Stimulated activated CD8-positive, alpha-beta memory T cell treated with anti-CD3 and anti-CD28 coated beads, Interleukin-12 subunit alpha, Interleukin-12 subunit beta, amount 100 ng/mL, for 24 hours (primary cell): Measurements from ENCODE around the gene PRKCE.

Experiments
- DNase-seq: peaks from one replicate; pipeline ENCODE4 v3.0.0-alpha.2; 2020; ENCODE audit errors: extremely low read depth

The PRKCE gene

DNA sequence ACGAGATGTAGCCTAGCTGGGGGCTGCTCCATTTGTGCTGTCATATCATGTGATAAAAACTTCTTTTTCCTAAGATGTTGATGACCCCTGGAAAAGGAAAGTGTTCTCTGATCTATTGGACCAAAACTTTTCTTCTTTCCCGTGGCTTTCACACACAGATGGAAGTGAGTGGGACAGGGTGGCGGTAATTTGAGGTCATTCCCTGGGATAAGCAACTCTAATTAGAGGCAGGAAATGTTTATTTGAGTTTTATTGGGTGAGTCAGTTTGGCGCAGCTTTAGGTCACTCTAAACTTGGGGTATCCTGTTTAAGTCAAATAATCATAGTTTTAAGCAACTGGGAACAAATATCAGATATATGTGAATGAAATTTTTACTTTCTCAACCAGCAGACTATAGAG is 424.8 kb downstream of the PRKCE start:
- DNase-seq = no peak

DNA sequence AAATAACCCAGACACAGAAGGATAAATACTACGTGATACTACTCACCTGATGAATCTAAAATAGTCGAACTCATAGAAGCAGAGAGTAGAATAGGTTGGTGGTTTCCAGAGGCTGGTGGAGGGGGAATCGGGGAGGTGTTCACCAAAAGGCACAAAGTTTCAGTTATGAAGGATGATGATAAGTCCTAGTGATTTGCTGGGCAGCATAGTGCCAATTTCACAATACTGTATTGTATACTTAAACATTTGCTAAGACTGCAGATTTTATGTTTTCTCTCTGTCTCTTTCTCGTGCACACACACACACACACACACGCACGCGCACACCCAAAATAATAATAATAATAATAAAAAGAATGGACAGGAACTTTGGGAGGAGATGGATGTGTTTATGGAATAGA is 425.4 kb downstream of the PRKCE start:
- no peak for DNase-seq

DNA sequence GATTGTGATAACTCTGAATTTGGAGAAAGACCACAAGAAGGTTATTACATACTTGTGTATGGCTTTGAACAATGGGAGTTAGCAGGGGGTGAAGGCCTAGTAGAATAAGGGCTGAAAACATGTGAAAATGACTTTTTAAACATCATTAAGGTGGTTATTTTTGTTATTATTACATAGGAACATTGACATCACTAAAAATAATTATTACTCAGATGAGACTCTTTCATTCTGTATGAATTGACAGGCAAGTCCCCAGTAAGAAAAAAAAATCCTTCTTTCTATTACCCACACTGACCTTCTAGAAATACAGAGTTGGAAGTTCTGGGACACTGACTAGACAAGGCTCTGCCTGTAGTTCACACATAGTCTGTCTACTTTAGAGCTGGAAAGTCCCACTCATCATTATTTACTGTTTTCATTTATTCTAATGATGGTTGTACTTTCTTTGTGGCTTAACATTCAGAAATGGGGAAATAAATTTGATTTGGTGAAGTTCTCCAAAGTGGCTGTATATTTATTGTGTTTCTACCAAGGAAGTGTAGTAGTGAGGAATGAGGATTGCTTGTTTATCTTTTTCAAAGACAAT is 426.1 kb downstream of the PRKCE start:
- DNase-seq = no peak

DNA sequence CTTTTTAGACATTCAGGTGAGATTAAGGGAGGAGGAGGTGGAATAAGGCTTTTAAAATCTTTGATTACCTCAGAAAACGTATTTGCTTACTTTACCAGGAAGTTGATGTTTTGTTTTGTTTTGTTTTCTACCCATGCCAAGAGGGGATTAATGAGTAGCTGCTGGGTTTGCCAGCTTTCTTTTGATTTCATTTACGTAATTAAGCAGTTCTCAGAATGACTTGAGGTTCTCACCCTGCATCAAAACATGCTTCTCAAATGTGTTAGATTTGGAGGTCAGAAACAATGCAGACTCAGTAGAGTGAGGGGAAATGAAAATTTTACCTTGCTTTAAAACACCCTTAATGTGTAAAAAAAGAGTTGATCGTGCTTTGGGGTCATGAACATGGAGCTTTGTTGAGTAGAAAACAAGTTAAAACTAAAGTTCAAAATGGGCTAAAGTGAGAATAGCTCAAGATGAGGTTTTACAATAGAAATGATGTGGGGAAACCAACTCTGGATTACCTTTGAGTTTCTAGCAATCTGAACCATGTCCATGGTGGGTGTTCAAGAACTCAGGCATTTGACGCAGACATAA is 428.6 kb downstream of the PRKCE start:
- no peak for DNase-seq

DNA sequence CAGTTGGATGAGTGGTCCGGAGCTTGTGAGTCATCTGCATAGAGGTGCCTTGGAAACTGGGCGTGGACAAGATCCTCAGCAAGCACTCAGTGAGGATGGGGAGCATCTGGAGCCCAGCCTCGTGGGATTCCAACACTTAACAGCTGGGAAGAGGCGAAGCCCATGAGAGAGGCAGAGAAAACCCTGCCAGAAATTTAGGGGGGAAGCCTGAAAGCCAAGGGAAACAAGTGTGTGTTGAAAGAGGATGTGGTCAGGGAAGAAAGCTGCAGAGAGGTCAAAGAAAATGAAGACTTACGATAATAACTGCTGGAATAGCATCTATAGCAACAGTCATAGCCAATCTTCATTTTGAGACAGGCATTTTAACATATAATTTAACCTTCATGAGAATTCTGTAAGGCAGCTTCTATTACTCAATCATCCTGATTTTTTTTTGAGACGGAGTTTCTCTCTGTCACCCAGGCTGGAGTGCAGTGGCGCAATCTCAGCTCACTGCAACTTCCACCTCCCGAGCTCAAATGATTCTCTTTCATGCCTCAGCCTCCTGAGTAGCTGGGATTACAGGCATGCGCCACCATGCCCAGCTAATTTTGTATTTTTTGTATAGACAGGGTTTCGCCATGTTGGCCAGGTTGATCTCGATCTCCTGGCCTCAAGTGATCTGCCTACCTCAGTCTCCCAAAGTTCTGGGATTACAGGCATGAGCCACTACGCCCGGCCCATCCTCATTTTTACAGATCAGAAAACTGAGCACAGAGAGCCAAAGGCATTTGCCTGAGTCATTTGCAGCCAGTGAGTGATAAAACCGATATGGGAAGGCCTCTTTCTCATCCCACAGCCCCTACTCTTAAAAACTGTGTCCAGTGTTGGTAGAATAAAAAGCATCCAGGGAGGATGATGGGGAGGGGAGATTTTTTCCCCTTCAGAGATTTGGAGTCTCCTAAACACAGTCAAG is 431.3 kb downstream of the PRKCE start:
- DNase-seq = no peak

DNA sequence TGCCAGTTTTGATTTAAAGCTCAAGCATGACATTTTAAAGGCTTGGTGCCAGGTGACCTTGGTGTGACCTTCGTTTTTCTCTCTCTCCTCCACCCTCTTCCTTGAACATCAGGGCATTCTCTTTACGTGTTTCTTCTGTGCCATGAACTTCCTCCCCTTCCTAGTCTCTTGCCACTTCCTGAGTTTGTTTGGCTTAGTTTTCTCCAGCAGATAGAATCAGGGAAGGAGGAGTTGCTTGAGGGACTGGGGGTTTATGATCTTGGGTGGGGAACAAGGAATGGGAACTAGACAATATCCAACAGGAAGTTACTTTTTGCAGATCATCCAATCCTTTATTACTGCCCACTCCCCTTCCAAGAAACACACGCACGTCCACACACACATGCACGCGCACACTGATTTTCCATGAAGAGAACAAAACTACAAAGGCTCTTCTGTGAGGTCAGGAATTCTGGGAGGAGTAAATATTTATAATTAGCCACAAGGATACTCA is 435.1 kb downstream of the PRKCE start:
- DNase-seq = no peak

DNA sequence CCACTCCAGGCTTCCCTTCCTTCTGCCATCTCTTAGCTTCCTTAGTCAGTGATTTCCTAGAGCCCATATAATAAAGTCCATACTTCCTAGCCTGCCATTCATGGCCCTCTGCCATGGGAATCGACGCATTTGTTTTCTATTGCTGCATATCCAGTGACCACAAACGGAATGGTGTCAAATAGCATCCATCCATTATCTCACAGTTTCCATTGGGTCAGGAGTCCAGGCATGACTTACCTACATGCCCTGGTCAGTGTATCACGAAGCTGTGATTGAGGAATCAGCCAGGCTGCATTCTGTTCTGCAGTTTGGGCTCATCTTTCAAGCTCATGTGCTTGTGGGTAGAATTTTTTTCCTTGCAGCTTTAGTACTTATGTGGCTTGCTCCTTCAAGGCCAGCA is 436.0 kb downstream of the PRKCE start:
- no peak for DNase-seq

DNA sequence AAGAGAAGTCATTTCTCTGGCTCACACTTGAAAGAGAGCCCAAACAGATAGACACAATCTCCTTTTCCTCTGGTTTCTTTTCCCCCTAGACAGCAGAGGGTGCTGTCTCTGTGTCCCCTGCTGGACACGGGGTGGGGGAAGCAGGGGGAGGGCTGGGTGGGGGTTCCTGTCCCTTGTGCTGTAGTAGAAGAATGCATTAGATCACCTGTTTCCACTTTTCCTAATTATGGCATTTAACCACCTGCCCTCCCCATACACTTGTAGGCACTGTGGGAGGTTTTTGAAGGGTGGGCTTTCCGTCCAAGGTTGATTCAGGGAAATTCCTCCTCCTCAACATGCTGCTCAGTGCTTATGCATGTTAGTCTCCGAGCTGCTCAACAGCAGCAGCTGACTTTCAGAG is 439.5 kb downstream of the PRKCE start:
- DNase-seq = no peak

DNA sequence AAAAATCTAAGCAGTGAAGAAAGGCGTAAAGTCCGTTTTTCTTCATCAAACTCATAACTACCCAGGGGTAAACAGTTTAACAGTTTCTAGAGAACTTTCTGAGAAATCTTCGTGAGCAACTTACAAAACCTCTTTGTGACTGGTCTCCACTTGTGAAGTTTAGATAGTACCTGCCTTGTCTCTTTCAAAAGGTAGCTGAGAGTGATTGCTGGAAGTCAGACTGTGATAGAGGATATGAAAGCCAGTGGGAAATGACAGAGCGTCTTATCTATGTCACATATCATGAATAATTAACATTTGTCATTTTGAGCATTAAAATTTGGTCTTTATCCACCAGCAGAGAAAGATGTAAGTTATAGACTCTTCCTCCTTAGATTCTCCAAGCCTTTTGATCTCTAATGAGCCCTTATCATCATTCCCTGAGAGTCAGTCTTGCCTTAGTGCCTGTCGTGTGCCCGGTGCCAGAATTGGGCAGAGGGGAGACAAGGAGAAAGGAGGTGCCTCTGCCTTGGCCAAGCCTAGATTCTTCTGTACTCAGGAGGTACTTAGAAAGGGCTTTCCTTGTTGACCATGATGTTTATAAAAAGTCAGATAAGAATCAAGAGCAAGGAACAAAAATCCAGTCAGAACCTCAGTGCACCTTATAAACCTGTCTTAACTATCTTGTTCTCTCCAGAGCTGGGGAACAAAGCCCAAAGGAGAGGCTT is 440.6 kb downstream of the PRKCE start:
- DNase-seq = no peak

DNA sequence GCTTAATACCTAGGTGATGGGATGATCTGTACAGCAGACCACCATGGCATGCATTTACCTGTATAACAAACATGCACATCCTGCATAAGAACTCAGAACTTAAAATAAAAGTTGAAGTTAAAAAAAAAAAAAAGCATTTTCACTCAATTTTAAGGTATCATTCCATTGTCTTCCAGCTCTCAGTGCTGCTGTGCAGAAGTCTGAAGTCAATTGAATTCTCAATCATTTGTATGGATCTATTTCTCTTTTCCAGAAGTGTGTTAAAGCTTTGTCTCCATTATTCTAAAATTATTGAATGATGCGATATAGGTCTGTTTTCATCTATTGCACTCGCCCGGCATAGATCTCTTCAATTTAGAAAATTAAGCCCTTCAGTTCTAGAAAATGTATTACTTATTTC is 443.2 kb downstream of the PRKCE start:
- no peak for DNase-seq

DNA sequence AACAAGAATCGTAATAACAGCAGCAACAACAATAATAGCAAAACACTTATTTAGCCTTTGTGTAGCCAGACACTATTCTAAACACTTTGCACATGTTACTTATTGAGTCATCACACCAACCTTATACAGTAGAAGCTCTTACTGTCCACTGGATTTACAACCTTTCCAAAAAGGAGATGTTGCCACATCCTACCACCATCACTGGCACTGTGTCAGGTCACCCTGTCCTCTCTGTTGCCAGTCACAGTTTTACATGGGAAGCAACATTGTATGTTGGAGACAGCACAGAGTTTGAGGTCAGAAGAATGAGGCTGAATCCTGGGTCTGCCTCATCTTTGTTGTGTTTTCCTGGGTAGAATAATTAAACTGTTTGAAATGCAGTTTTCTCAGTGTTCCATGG is 444.4 kb downstream of the PRKCE start:
- no peak for DNase-seq

DNA sequence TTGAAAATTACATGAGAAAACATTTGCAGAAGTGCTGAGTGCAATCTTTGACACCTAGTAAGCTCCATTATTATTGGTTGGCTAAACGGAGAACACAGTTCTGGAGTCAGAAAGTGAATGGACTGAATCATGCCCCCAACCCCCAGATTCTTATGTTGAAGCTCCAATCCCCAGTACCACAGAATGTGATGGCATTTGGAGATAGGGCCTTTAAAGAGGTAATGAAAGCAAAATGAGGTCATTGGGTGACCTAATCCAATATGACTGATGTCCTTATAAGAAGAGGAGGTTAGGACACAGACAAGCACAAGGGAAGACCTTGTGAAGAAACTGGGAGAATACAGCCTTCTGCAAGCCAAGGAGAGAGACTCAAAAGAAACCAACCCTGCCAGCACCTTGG is 444.8 kb downstream of the PRKCE start:
- DNase-seq = no peak

DNA sequence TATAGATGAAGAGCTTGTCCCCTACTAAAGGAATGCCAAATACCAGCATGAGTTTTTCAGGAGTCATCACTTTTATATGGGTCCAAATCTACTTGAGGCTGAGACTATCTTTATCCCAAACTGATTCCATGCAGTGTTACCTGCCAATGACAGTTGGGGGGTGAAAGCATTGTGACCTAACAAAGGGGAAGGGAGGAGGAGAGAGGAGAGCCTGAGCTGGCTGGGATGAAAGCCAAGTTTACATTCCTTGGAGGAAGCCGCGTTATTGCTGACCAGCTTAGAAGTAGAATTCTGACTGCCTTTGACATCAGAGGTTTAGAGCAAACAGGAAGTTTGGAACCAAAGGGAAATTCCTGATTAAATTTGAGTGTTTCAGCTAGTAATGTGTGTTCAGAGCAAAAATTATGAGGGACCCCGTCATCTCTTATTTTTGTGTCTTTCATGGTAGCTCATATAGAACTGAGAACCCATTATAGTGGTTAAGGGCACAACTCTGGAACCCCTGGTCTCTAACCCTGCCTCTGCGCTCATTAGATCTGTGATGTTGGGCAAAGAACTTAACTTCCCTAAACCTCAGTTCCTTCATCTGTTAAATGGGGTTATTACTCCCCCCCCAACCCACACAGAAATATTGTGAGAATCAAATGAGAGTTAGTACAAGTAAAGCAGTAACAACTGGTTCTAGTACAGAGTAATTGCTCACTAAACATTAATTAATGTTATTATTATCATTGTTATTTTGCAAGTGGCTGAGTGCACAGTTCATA is 446.4 kb downstream of the PRKCE start:
- no peak for DNase-seq

DNA sequence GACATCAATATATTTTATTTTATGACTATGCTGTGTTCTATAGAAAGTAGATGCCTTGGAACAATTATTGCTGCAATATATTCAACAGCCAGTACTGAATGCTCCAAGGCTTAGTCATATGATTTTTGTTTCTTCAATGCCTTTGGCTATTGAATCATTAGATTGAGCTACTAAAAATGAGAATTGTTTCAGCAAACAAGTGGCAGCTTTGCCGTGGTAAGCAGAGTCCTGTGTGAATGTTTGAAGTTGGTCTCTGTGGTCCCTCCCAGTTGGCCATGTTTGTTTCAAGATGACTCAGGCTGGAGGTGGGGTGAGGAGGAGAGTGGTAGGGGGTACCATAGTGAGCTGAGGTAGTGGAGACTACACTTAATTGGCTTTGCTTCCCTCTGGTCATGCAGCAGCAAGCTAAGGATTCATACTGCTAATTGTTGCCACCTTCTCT is 447.2 kb downstream of the PRKCE start:
- DNase-seq = no peak

DNA sequence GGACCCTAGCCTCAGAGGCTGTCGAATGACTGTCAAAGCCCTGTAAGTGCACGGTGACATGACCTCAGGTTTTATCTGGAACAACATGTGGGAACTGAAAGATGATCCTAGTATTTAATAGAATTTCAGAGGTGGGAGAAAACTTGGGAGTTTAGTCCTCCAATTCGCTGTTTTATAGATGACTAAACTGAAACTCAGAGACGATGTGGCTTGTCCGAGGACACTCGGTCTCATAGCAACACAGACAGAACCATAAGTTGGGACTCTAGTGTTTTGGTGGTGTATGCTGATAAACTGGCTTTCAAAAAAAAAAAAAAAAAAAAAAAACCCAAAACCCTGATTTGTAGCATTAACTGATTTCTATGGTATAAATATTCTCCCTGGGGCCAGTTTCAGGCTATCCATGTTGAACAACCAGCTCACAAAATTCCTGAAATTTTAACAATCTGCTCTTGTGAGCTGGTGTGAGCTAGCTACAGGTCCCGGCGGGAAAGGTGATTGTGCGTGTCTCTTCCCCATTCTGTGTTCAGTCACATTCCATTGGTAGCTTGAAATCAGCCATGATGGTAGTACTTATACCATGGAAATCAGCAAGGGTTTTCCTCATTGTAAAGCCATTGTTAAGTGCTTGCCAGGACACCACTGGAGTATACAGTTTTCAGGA is 450.2 kb downstream of the PRKCE start:
- DNase-seq = no peak

DNA sequence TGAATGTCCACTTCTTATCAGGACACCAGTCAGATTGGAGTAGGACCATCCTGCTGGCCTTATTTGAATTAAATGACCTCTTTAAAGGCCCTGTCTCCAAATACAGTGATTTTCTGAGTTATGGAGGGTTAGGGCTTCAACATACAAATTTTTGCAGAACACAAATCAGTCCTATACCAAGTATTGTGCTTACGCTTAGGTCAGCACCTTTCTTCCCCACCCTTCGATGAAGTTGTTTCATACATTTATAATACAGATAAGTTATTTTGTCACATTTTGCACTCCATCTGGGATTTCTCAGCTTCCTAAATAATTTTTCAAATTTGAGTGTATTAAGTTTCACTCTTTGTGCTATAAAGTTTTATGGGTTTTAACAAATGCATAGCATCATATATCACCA is 455.2 kb downstream of the PRKCE start:
- DNase-seq = no peak

DNA sequence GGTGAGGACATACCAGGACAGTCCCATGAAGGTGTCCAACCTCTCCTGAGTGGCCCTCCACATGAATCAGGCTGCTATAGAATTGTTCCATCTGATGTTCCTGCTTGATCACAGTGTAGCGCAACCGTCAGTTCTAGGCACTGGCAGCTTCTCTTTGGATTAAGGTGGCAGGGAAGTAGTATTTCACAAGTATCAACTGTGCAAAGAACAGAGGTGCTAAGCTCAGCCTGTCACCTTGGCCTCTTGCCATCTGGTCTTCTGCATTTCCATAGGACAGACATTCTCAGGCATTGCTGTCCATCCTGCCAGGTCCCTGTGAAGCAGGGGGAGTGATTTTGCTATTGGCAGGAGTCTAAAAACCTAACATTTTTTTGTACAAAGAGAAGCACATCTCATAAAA is 463.5 kb downstream of the PRKCE start:
- DNase-seq = no peak

DNA sequence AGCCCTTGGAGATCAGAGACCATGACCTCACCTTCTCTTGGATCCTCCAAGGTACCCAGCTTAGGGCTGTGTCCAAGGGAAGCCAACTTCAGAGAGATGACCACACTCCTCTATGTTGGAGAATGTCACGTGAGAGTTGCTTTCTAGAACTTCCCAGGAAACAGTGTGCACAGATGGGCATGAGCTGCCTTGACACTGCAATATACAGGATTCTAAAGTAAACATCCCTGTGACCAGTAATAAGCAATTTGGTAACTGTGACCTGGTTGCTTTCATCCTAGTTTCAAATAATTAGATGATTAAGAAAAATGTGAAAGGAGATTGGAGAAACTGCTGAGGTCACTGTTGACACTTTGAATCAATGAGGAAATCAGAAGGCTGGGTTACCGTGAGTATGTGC is 464.7 kb downstream of the PRKCE start:
- no peak for DNase-seq

DNA sequence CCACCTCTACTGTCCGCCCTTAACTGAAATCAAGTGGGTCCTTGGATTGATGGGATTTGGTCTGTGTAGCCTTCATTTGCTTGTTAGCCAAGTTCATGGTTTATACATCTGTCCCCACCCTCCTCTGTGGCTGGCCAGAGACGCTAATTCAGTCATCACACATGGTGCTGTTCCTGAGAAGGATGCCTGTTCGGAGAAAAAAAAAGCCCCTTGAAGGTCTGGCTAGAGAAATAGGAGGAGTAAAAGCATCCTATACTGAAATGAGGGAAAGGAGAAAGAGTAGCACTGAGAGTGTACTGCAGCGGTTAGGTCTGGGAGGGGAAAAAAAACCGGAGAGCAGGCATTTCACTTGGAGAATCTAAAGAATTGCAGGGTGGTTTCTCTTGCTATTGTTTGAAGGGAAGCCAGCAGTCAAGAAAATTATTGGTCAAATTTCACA is 465.1 kb downstream of the PRKCE start:
- no peak for DNase-seq

DNA sequence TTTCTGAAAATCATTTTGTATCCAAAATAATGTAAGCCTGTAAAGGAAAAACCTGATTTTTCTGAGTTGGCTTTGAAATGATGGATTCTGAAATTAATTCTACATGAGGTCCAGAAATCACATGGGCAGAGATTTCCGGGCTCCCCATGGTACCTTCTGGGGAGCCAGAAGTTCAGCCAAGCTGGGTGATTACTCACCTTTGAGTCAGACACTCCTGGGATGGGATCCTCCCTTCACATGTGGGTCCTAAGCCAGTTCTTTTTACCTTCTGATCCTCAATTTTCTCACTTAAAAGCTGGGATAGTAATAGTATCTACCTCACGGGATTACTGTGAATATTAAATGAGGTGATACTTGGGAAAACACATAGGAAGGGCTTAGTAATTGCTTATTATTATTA is 465.9 kb downstream of the PRKCE start:
- no peak for DNase-seq

DNA sequence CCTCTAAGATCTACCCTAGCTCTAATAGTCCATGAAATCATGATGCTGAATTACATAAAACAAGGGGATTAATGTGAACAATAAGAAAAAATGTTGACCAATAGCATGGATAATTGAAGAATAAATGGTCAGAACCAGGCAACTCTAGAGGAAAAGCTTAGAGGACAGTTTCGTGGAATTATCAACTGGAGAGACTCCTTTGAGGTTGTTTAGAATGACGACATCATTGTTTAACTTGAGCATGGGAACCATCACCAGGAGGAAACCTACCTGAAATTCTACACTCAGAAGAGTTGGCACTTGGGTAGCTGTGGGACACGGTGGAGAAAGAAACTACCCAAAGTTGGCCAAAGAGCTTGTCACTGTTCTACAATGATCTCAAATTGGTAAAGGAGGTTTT is 466.5 kb downstream of the PRKCE start:
- DNase-seq = no peak
